ENCODE measurements around the gene PPP3R2.
"Not testable (repeated sequence)": the region's sequence is repeated elsewhere in the genome, so short reads cannot be mapped to it uniquely, and the experiment has no call there.

PPP3R2 gene

GRCh38 chr9:101590074-101590473 lies 4.7 kb downstream of the PPP3R2 start:
- H3K36me3 ChIP-seq (ENCODE audit: control insufficient read depth, insufficient read depth, low read length); H3K9me3 ChIP-seq (ENCODE audit: control insufficient read depth, low read length); H3K4me3 ChIP-seq (ENCODE audit: extremely low read depth, insufficient read depth, low read length, poor library complexity, severe bottlenecking); H3K4me1 ChIP-seq (ENCODE audit: control insufficient read depth, insufficient read depth, low read length, poor library complexity, severe bottlenecking); H3K27ac ChIP-seq (ENCODE audit: low read depth, low read length, severe bottlenecking): not testable (repeated sequence)
- WGBS, 2 experiments (ENCODE audit: insufficient coverage in 2 of 2) = 100% methylated on average over 1 of the region's 6 CpGs

GRCh38 chr9:101587332-101588043 lies 7.3 kb downstream of the PPP3R2 start:
- Histone ChIP-seq H3K9me3 (ENCODE audit: control insufficient read depth, low read length) (no peaks in the 10 kb centered on the region), H3K36me3 (ENCODE audit: control insufficient read depth, insufficient read depth, low read length) (no peaks in the 10 kb centered on the region), H3K27ac (ENCODE audit: low read depth, low read length, severe bottlenecking) (no peak overlapping the region), H3K4me3 (ENCODE audit: extremely low read depth, insufficient read depth, low read length, poor library complexity, severe bottlenecking) (no peak overlapping the region), H3K4me1 (ENCODE audit: control insufficient read depth, insufficient read depth, low read length, poor library complexity, severe bottlenecking) (no peaks in the 10 kb centered on the region)
- 83% methylated on average over 3 of the region's 4 CpGs; no CpG with 5 or more reads in 1 of the 2 experiments for WGBS, 2 experiments (ENCODE audit: insufficient coverage in 2 of 2)

GRCh38 chr9:101586651-101587050 lies 8.1 kb downstream of the PPP3R2 start:
- no peaks in the 10 kb centered on the region for H3K9me3 ChIP-seq (ENCODE audit: control insufficient read depth, low read length)
- no peaks in the 10 kb centered on the region for H3K36me3 ChIP-seq (ENCODE audit: control insufficient read depth, insufficient read depth, low read length)
- H3K4me3 ChIP-seq (ENCODE audit: extremely low read depth, insufficient read depth, low read length, poor library complexity, severe bottlenecking) = no peak overlapping the region
- no peaks in the 10 kb centered on the region for H3K4me1 ChIP-seq (ENCODE audit: control insufficient read depth, insufficient read depth, low read length, poor library complexity, severe bottlenecking)
- 82 to 100% methylated on average over 4 to 5 of the region's 5 CpGs for WGBS, 2 experiments (ENCODE audit: insufficient coverage in 2 of 2)
- H3K27ac ChIP-seq (ENCODE audit: low read depth, low read length, severe bottlenecking) = no peak overlapping the region

- no peak overlapping the region for H3K27ac ChIP-seq (ENCODE audit: low read depth, low read length, severe bottlenecking)
- H3K4me1 ChIP-seq (ENCODE audit: control insufficient read depth, insufficient read depth, low read length, poor library complexity, severe bottlenecking) = no peaks in the 10 kb centered on the region
- H3K9me3 ChIP-seq (ENCODE audit: control insufficient read depth, low read length) = no peaks in the 10 kb centered on the region
- 71 to 82% methylated on average over 3 of the region's 3 CpGs for WGBS, 2 experiments (ENCODE audit: insufficient coverage in 2 of 2)
- H3K36me3 ChIP-seq (ENCODE audit: control insufficient read depth, insufficient read depth, low read length) = no peaks in the 10 kb centered on the region
- no peak overlapping the region for H3K4me3 ChIP-seq (ENCODE audit: extremely low read depth, insufficient read depth, low read length, poor library complexity, severe bottlenecking)
These were observed 9.0 kb downstream of the PPP3R2 start for GRCh38 chr9:101585740-101586139.

- Histone ChIP-seq H3K27ac (ENCODE audit: low read depth, low read length, severe bottlenecking) (no peak overlapping the region), H3K36me3 (ENCODE audit: control insufficient read depth, insufficient read depth, low read length) (no peaks in the 10 kb centered on the region), H3K4me3 (ENCODE audit: extremely low read depth, insufficient read depth, low read length, poor library complexity, severe bottlenecking) (no peak overlapping the region), H3K4me1 (ENCODE audit: control insufficient read depth, insufficient read depth, low read length, poor library complexity, severe bottlenecking) (no peaks in the 10 kb centered on the region), H3K9me3 (ENCODE audit: control insufficient read depth, low read length) (no peaks in the 10 kb centered on the region)
- WGBS, 2 experiments (ENCODE audit: insufficient coverage in 2 of 2) = no CpG with 5 or more reads among the region's 1 CpG
These were observed 12.2 kb downstream of the PPP3R2 start for GRCh38 chr9:101582553-101582952.

GRCh38 chr9:101579711-101580545 lies 14.8 kb downstream of the PPP3R2 start:
- Histone ChIP-seq H3K27ac (ENCODE audit: low read depth, low read length, severe bottlenecking) (no peak overlapping the region), H3K4me1 (ENCODE audit: control insufficient read depth, insufficient read depth, low read length, poor library complexity, severe bottlenecking) (no peaks in the 10 kb centered on the region), H3K36me3 (ENCODE audit: control insufficient read depth, insufficient read depth, low read length) (no peaks in the 10 kb centered on the region), H3K4me3 (ENCODE audit: extremely low read depth, insufficient read depth, low read length, poor library complexity, severe bottlenecking) (no peak overlapping the region), H3K9me3 (ENCODE audit: control insufficient read depth, low read length) (no peaks in the 10 kb centered on the region)
- 90 to 93% methylated on average over 6 of the region's 6 CpGs for WGBS, 2 experiments (ENCODE audit: insufficient coverage in 2 of 2)

- WGBS, 2 experiments (ENCODE audit: insufficient coverage in 2 of 2) = 69 to 80% methylated on average over 3 of the region's 3 CpGs
- H3K36me3 ChIP-seq (ENCODE audit: control insufficient read depth, insufficient read depth, low read length) = no peaks in the 10 kb centered on the region
- no peaks in the 10 kb centered on the region for H3K9me3 ChIP-seq (ENCODE audit: control insufficient read depth, low read length)
- H3K4me3 ChIP-seq (ENCODE audit: extremely low read depth, insufficient read depth, low read length, poor library complexity, severe bottlenecking) = no peak overlapping the region
- H3K4me1 ChIP-seq (ENCODE audit: control insufficient read depth, insufficient read depth, low read length, poor library complexity, severe bottlenecking) = no peaks in the 10 kb centered on the region
- no peak overlapping the region for H3K27ac ChIP-seq (ENCODE audit: low read depth, low read length, severe bottlenecking)
These were observed 16.4 kb downstream of the PPP3R2 start for GRCh38 chr9:101578378-101578777.

- no peak overlapping the region for H3K27ac ChIP-seq (ENCODE audit: low read depth, low read length, severe bottlenecking)
These were observed 19.9 kb downstream of the PPP3R2 start for GRCh38 chr9:101574731-101575333.

GRCh38 chr9:101572316-101572715 lies 22.5 kb downstream of the PPP3R2 start:
- Histone ChIP-seq H3K27ac (ENCODE audit: low read depth, low read length, severe bottlenecking) (no peak overlapping the region), H3K9me3 (ENCODE audit: control insufficient read depth, low read length) (no peaks in the 10 kb centered on the region), H3K4me3 (ENCODE audit: extremely low read depth, insufficient read depth, low read length, poor library complexity, severe bottlenecking) (no peak overlapping the region), H3K36me3 (ENCODE audit: control insufficient read depth, insufficient read depth, low read length) (peaks cover 4% of the 10 kb centered on the region), H3K4me1 (ENCODE audit: control insufficient read depth, insufficient read depth, low read length, poor library complexity, severe bottlenecking) (no peaks in the 10 kb centered on the region)
- 43% methylated on average over 1 of the region's 2 CpGs; no CpG with 5 or more reads in 1 of the 2 experiments for WGBS, 2 experiments (ENCODE audit: insufficient coverage in 2 of 2)

More at GRCh38 chr9:101574731-101575333, 19.9 kb downstream of the PPP3R2 start:
- H3K9me3 ChIP-seq (ENCODE audit: control insufficient read depth, low read length) = no peaks in the 10 kb centered on the region
- no peaks in the 10 kb centered on the region for H3K4me1 ChIP-seq (ENCODE audit: control insufficient read depth, insufficient read depth, low read length, poor library complexity, severe bottlenecking)
- no peaks in the 10 kb centered on the region for H3K36me3 ChIP-seq (ENCODE audit: control insufficient read depth, insufficient read depth, low read length)
- H3K4me3 ChIP-seq (ENCODE audit: extremely low read depth, insufficient read depth, low read length, poor library complexity, severe bottlenecking) = no peak overlapping the region

GRCh38 chr9:101571114-101571513 lies 23.7 kb downstream of the PPP3R2 start:
- no peak overlapping the region for H3K27ac ChIP-seq (ENCODE audit: low read depth, low read length, severe bottlenecking)
- H3K36me3 ChIP-seq (ENCODE audit: control insufficient read depth, insufficient read depth, low read length) = peaks cover 5% of the 10 kb centered on the region
- no peaks in the 10 kb centered on the region for H3K4me1 ChIP-seq (ENCODE audit: control insufficient read depth, insufficient read depth, low read length, poor library complexity, severe bottlenecking)
- no peaks in the 10 kb centered on the region for H3K9me3 ChIP-seq (ENCODE audit: control insufficient read depth, low read length)
- WGBS, 2 experiments (ENCODE audit: insufficient coverage in 2 of 2) = 100% methylated on average over 1 of the region's 1 CpG
- H3K4me3 ChIP-seq (ENCODE audit: extremely low read depth, insufficient read depth, low read length, poor library complexity, severe bottlenecking) = no peak overlapping the region
